ENCODE results near the gene BCOR.

GRCh38 chrX:40082447-40083119, 15.2 kb downstream of the BCOR start:
- no peak for TF ChIP-seq EP300 (IDR thresholded peaks at IDR 0.05; ENCODE audit: borderline replicate concordance)
- no peak for TF ChIP-seq TAF1 (IDR thresholded peaks at IDR 0.05; ENCODE audit: low read depth)
- TF ChIP-seq FOXM1 (IDR thresholded peaks at IDR 0.05; ENCODE audit: borderline replicate concordance, low read depth), result no peak
- TF ChIP-seq, protein P1, sequence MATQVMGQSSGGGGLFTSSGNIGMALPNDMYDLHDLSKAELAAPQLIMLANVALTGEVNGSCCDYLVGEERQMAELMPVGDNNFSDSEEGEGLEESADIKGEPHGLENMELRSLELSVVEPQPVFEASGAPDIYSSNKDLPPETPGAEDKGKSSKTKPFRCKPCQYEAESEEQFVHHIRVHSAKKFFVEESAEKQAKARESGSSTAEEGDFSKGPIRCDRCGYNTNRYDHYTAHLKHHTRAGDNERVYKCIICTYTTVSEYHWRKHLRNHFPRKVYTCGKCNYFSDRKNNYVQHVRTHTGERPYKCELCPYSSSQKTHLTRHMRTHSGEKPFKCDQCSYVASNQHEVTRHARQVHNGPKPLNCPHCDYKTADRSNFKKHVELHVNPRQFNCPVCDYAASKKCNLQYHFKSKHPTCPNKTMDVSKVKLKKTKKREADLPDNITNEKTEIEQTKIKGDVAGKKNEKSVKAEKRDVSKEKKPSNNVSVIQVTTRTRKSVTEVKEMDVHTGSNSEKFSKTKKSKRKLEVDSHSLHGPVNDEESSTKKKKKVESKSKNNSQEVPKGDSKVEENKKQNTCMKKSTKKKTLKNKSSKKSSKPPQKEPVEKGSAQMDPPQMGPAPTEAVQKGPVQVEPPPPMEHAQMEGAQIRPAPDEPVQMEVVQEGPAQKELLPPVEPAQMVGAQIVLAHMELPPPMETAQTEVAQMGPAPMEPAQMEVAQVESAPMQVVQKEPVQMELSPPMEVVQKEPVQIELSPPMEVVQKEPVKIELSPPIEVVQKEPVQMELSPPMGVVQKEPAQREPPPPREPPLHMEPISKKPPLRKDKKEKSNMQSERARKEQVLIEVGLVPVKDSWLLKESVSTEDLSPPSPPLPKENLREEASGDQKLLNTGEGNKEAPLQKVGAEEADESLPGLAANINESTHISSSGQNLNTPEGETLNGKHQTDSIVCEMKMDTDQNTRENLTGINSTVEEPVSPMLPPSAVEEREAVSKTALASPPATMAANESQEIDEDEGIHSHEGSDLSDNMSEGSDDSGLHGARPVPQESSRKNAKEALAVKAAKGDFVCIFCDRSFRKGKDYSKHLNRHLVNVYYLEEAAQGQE (IDR thresholded peaks at IDR 0.05; ENCODE audit: low read depth), result no peak
- TF ChIP-seq RAD21 (IDR thresholded peaks at IDR 0.05; ENCODE audit: low read depth), result no peak
- TF ChIP-seq NFIC (IDR thresholded peaks at IDR 0.05), result no peak
- no peak for TF ChIP-seq CREB1 (IDR thresholded peaks at IDR 0.05; ENCODE audit: low read depth)
- no peak for TF ChIP-seq CEBPB (IDR thresholded peaks at IDR 0.05)
- TF ChIP-seq TEAD4 (IDR thresholded peaks at IDR 0.05), result no peak
- TF ChIP-seq, protein P2, sequence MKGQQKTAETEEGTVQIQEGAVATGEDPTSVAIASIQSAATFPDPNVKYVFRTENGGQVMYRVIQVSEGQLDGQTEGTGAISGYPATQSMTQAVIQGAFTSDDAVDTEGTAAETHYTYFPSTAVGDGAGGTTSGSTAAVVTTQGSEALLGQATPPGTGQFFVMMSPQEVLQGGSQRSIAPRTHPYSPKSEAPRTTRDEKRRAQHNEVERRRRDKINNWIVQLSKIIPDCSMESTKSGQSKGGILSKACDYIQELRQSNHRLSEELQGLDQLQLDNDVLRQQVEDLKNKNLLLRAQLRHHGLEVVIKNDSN (IDR thresholded peaks at IDR 0.05), result no peak

Measured in Ishikawa (cell line).